NB4 (cell line): ENCODE results near the gene NUB1.

ENCODE experiments used
- DNase-seq: peaks from one replicate; pipeline ENCODE4 v3.0.0; 2010; ENCODE audit warnings: low read depth
- H3K4me3 ChIP-seq: one replicate; pipeline ENCODE4 v1.5.1; 2011; ENCODE audit warnings: mild to moderate bottlenecking, low read depth, low read length, moderate library complexity
- CTCF ChIP-seq: IDR thresholded peaks from one replicate; pipeline ENCODE4 v1.5.1; 2012; ENCODE audit warnings: low read depth, low read length
- MAX ChIP-seq: IDR thresholded peaks from 2 replicates; pipeline ENCODE4 v1.6.1; 2011; ENCODE audit warnings: low read depth, low read length
- MYC ChIP-seq: IDR thresholded peaks from 2 replicates; pipeline ENCODE4 v1.6.1; 2011; ENCODE audit warnings: low read depth, low read length
- POLR2A ChIP-seq: IDR thresholded peaks from 2 replicates; pipeline ENCODE4 v1.6.1; 2011; ENCODE audit warnings: mild to moderate bottlenecking; ENCODE audit not compliant: insufficient read length; ENCODE audit errors: extremely low read depth

Gene NUB1

GRCh38 chr7:151367284-151367683 lies 25.7 kb downstream of the NUB1 start:
- DNase-seq = no peak
- H3K4me3 ChIP-seq = no peak overlapping the region
- TF ChIP-seq POLR2A (no peak), CTCF (no peak), MYC (no peak), MAX (no peak)

GRCh38 chr7:151368136-151368571 lies 26.5 kb downstream of the NUB1 start:
- peak; percentile 55; the same call in 1 of the 2 replicates for TF ChIP-seq MYC
- TF ChIP-seq MAX = peak; percentile 88
- no peak for TF ChIP-seq POLR2A
- TF ChIP-seq CTCF = peak; percentile 93
- DNase-seq = peak; percentile 86
- H3K4me3 ChIP-seq = no peak overlapping the region

GRCh38 chr7:151371266-151371665 lies 29.7 kb downstream of the NUB1 start:
- no peak for DNase-seq
- no peak overlapping the region for H3K4me3 ChIP-seq
- no peak for TF ChIP-seq MAX
- TF ChIP-seq MYC = no peak
- no peak for TF ChIP-seq POLR2A
- no peak for TF ChIP-seq CTCF

- no peak overlapping the region for H3K4me3 ChIP-seq
- no peak for TF ChIP-seq MAX
- TF ChIP-seq CTCF = no peak
- no peak for TF ChIP-seq MYC
- TF ChIP-seq POLR2A = no peak
- DNase-seq = no peak
Measured at GRCh38 chr7:151372612-151373265, 31.1 kb downstream of the NUB1 start.

- TF ChIP-seq CTCF (no peak), MAX (no peak), MYC (no peak), POLR2A (no peak)
- H3K4me3 ChIP-seq = no peak overlapping the region
- DNase-seq = no peak
Measured at GRCh38 chr7:151373599-151373998, 32.0 kb downstream of the NUB1 start.

GRCh38 chr7:151374139-151374538 lies 32.5 kb downstream of the NUB1 start:
- TF ChIP-seq MYC = no peak
- no peak overlapping the region for H3K4me3 ChIP-seq
- DNase-seq = no peak
